ENCODE measurements around the gene LPCAT3.
"Not testable (repeated sequence)": the region's sequence is repeated elsewhere in the genome, so short reads cannot be mapped to it uniquely, and the experiment has no call there.

LPCAT3 gene

GRCh38 chr12:7035463-7035862 lies 17.2 kb upstream of the LPCAT3 start:
- DNase-seq, result no peak

DNA sequence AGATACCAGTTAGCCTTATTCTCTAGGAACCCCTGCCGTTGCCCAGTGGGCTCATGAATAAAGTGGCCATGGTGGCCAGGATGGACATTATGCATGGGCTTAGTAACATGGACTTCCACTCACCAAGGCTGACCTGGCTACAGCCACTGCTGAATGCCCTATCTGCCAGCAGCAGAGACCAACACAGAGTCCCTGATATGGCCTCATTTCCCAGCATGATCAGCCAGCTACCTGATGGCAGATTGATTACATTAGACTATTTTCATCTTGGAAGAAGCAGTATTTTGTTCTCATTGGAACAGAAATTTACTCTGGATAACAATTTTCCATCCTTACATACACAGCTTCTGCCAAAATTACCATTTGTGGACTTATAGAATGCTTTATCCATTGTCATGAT lies 16.2 kb upstream of the LPCAT3 start:
- no peak for DNase-seq

- no peak for DNase-seq
Measured at GRCh38 chr12:7032990-7033389, 14.7 kb upstream of the LPCAT3 start.

DNA sequence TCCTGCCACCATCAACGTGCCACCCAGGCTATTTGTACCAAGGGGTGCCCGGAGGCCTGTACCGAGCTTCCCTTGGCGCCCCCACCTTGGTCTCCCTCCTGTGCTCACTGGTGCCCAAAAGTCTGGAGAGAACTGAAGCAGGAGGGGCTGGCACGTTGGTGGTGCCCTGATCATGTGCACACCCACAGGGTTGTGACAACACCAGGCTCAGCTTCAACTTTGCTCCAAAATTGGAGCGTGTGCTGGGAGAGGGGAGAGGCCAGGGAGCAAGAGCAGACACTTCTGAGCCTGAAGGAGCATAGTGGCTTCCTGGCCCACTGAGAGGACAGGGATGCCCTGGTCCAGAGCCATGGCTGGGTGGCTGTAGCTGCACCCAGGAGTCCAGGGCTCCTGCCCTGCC lies 13.0 kb upstream of the LPCAT3 start:
- DNase-seq, result no peak

- no peak for DNase-seq
Measured at GRCh38 chr12:7026854-7027253, 8.6 kb upstream of the LPCAT3 start.

GRCh38 chr12:7023114-7023513 lies 4.8 kb upstream of the LPCAT3 start:
- no peak for DNase-seq

- no peak for DNase-seq
Measured at GRCh38 chr12:7021956-7022355, 3.7 kb upstream of the LPCAT3 start.

DNA sequence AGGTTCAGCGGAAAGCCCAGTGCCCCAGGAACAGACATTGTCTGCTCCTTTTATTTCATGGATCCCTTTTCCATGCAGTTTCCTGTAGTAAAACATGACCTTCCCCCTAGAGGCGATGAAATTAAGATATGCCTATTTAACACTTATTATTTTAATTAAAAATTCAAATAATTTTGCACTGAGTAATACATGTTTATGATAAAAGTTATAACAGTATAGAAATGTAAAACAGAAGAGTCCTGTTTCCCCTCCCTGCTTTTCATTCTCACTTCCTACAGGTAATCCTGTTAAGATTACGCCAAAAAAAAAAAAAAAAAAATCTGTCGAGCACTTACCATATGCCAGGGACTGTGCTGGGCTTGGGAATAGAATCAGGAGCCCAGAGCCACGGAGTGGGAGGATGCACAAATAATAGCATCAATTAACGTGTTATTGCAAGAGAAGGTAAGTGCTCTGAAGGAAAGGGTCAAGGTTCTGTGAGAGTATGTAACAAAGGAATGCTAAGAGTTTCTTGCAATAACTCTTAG lies 830 bp upstream of the LPCAT3 start:
- DNase-seq, result no peak

- DNase-seq, result no peak
Measured at GRCh38 chr12:7017870-7018349, 366 bp downstream of the LPCAT3 start.

GRCh38 chr12:7016958-7017571 lies 1.2 kb downstream of the LPCAT3 start:
- DNase-seq, result no peak

DNA sequence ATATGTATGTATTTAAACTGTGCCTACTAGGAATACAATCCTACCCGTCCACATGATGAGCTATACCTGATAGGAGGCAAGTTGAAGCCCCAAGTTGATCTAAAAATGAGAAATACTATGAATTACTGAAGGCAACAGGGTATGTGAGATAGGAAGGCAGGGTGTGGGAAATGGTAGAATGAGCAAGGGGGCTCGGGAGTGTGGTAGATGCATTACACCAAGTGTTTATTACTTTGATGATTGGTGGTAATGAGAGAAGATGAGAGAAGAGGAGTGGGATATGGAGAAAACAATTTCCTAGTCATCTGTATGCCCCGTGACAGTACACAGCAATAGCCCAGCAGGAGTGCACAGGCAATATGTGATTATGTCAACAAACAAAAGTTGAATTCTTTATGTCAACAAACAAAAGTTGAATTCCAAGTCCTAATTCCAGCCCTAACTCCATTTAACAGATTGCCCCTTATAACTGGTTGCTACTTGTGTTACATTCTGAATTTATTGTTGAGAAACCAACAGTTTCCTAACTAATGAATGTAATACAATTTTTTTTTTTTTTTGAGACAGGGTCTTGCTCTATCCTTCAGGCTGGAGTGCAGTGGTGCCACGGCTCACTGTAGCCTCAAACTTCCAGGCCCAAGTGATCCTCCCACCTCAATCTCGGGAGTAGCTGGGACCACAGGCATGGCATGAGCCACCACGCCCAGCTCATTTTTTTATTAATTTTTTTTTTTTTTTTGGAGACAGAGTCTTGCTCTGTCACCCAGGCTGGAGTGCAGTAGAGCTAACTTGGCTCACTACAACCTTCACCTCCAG lies 2.5 kb downstream of the LPCAT3 start:
- DNase-seq, result no peak

GRCh38 chr12:7013101-7013500 lies 5.2 kb downstream of the LPCAT3 start:
- no peak for DNase-seq

DNA sequence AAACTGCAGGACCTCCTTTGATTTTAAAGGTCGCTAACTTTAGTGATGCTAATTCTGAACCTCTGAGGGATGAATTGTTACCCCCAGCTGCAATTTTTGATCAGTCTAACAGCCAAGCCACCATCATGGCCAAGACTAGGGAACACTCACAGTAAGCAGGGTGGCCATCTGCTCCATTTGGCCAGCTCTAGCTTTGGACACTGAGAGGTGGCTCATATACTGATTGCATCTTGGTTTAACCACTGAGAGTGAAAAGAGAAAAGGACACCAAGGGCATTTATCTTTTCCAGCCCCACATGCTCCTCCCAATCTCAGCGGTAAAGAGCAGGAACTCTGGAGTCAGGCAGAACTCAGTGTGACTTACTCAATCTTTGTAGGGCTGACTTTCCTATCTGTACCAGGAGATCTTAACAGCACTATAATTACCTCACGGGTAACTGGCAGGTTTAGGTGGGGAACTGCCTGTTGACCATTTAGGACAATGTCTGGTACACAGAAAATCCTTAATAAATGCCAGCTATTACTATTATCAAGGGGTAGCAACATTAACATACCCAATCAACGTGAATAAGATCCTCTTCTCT lies 6.2 kb downstream of the LPCAT3 start:
- no peak for DNase-seq

DNA sequence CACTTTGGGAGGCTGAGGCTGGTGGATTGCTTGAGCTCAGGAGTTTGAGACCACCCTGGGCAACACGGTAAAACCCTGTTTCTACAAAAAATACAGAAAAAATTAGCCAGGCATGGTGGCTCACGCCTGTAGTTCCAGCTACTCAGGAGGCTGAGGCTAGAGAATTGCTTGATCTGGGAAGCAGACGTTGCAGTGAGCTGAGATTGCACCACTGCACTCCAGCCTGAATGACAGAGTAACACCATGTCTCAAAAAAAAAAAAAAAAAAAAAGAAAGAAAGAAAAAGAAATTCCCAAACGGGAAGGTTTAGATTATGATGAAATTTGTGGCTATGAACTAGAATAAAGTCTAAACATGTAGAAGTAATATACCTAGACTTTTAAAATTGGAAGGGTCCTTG lies 6.9 kb downstream of the LPCAT3 start:
- DNase-seq, result not testable (repeated sequence)

DNA sequence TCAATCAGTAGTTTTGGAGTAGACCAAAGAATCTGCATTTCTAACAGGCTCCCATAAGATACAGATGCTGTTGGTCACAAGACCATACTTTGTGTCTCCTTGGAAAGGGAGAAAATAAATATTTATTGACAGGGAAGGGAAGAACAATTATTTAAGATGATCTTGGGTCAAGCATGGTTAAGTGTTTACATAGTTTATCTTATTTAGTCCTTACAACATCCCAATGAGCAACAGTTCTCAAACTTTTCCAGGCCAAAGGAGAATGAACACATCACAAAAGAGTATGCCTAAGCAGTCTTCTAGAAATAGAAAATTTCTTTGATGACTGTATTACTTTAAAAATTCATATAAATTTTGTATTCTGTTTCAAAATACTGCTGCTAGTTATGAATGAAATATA lies 8.8 kb downstream of the LPCAT3 start:
- no peak for DNase-seq

DNA sequence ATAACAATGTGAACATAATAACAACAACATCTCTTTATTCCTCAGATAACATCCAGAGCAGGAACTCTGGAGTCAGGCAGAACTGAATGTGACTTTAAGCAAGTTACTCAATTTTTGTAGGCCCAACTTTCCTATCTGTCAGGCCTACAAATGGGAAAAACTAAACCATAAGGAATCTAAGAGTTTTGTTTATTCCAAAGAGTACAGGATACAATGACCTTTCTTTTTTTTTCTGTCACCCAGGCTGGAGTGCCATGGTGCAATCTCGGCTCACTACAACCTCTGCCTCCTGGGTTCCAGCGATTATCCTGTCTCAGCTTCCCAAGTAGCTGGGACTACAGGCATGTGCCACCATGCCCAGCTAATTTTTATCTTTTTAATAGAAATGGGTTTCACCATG lies 9.4 kb downstream of the LPCAT3 start:
- no peak for DNase-seq

DNA sequence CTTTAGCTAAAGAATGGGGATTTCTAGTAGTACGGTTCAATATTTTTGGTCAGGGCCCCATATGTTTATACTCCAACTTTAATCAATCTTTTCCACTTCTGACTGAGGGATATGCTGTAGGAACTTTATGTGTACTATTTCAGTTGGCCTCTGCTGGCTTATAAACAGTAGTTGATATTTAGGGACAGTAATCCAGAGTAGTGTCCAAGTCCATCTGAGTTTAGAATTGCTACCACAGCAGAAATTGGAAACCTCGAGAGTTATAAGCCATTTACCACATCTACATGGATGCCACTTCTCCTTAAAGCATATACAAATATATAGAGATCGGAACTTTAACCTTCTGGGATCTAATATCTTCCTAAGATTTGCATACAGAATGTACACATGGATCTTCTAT lies 11.6 kb downstream of the LPCAT3 start:
- no peak for DNase-seq

GRCh38 chr12:7005311-7005710 lies 13.0 kb downstream of the LPCAT3 start:
- no peak for DNase-seq

- DNase-seq, result no peak
Measured at GRCh38 chr12:7004840-7005239, 13.4 kb downstream of the LPCAT3 start.

DNA sequence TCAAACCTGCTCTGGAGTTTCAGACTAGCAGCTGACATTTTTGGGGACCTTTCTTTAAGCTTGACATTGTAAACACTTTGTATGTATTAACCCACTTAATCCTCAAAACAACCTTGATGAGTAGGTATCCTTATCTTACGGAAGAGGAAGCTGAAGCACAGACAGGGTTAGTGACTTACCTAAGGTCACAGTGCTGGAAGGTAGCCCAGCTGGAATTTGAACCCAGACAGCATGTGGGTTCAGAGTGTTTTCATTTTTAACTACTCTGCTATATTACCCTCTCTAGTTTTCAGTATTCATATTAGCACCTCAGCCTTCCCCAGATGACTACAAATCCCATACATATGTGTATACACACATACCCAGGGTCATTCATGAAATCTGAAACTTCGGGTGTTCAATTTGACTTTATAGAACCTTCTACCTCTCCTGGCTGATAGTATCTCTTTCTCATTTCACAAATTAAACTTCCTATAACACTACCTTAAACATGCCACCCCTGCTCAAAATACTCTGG lies 13.9 kb downstream of the LPCAT3 start:
- DNase-seq, result no peak

GRCh38 chr12:7001921-7002591 lies 16.2 kb downstream of the LPCAT3 start:
- no peak for DNase-seq

DNA sequence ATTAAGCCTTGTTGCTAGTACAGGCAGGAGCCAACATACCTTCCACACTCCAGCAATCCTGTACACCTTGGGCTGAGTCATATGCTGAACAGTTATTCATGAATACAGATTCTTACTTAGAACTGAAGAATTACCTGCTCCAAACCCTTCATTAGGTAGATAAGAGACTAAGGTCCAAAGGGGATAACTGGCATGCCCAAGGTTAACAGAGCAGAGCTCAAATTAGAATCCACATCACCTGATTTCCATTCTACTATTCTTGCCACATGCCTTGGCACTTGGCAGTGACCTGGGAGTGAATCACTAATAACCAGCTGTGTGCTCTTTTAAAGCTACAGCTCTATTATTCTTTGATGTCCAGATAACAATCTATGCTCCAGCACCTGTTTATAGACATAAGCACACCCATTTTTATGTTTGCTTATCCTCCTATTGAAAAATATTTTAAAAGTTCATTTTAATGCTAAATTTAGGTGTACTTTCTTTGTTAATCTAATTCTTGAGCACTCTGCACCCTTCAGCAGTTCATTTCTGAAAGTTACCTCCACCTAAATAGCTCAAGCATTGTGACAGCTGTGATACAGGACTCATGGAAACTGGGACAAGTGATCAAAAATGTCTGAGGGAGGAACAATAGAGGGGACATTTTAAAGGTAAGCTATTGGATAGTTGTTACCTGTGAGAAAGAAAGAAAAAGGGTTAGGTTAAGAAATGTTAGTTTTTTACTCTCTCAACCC lies 19.4 kb downstream of the LPCAT3 start:
- no peak for DNase-seq
